OCI-LY7 (cell line): Measurements from ENCODE around the gene LORICRIN.

Experiments
- EZH2phosphoT487 ChIP-seq: fragments of 200-600 bp; sonication (generic); IDR thresholded peaks from 2 replicates; pipeline ENCODE4 v1.6.1; 2018; ENCODE audit warnings: low read depth, borderline replicate concordance, mild to moderate bottlenecking, mixed run types, antibody characterized with exemption, low read length, moderate library complexity, mixed read lengths
- TF ChIP-seq, protein P1 (sequence below): fragments of 200-600 bp; sonication (generic); conservative IDR thresholded peaks from 2 replicates; pipeline ENCODE4 v1.5.1; 2014; ENCODE audit warnings: mild to moderate bottlenecking, antibody characterized with exemption, low read length, moderate library complexity, mixed read lengths

DNA sequence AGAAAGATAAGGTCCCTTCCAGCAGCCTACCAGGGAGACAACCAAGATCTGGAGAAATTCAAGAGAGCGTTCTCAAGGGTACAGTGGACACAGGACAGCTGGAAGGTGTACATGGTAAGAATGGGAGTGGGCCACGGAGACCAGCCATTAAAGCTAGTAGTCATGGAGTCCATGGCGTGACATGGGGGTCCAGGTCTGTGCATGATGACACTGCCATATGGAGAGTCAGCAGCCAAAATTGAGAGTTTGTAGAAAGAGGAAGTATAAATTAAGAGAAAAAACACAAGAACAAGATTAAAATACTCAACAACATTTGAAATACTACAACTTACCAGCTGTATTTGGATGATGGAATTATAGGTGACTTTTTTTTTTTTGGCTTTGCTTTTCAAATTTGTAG is 7.9 kb upstream of the LORICRIN start:
- TF ChIP-seq, protein P1, sequence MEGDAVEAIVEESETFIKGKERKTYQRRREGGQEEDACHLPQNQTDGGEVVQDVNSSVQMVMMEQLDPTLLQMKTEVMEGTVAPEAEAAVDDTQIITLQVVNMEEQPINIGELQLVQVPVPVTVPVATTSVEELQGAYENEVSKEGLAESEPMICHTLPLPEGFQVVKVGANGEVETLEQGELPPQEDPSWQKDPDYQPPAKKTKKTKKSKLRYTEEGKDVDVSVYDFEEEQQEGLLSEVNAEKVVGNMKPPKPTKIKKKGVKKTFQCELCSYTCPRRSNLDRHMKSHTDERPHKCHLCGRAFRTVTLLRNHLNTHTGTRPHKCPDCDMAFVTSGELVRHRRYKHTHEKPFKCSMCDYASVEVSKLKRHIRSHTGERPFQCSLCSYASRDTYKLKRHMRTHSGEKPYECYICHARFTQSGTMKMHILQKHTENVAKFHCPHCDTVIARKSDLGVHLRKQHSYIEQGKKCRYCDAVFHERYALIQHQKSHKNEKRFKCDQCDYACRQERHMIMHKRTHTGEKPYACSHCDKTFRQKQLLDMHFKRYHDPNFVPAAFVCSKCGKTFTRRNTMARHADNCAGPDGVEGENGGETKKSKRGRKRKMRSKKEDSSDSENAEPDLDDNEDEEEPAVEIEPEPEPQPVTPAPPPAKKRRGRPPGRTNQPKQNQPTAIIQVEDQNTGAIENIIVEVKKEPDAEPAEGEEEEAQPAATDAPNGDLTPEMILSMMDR = no peak
- TF ChIP-seq EZH2phosphoT487 = no peak
